ENCODE measurements around the gene CEACAM20.

DNA sequence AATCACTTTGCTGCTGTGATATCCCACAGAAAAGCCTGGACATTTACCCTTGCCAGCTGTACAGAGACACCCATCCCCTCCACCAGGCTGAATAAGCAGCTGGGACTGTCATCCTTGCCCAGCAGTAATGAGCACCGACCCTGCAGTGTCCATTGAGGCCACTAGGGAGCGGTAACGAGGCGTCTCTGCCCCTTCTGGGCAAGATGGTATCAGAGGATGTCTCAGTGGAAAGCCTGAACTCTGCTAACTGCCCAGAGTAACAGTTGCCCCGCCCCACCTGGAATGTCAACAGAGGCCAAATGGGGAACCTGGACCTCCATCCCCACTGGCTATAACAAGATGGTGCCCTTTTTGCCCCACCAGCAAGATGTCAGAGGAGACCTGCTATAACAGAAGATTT, 22.8 kb upstream of the CEACAM20 start:
- TF ChIP-seq, protein P1, sequence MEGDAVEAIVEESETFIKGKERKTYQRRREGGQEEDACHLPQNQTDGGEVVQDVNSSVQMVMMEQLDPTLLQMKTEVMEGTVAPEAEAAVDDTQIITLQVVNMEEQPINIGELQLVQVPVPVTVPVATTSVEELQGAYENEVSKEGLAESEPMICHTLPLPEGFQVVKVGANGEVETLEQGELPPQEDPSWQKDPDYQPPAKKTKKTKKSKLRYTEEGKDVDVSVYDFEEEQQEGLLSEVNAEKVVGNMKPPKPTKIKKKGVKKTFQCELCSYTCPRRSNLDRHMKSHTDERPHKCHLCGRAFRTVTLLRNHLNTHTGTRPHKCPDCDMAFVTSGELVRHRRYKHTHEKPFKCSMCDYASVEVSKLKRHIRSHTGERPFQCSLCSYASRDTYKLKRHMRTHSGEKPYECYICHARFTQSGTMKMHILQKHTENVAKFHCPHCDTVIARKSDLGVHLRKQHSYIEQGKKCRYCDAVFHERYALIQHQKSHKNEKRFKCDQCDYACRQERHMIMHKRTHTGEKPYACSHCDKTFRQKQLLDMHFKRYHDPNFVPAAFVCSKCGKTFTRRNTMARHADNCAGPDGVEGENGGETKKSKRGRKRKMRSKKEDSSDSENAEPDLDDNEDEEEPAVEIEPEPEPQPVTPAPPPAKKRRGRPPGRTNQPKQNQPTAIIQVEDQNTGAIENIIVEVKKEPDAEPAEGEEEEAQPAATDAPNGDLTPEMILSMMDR (IDR thresholded peaks at IDR 0.05) = no peak
- no peak for TF ChIP-seq EP300 (IDR thresholded peaks at IDR 0.05)

Data from ovary (tissue), 3 donors.